Naive thymus-derived CD4-positive, alpha-beta T cell (primary cell): Measurements from ENCODE around the gene PRSS23. TPM values are rescaled to one million over a fixed set of nuclear protein-coding genes. Genes with fewer than 3 reads are reported as not detected.

ENCODE experiments used
- ATAC-seq: fragments of 150-1000 bp; cut with Tn5 transposase; 2 replicates; pipeline ENCODE4 v1.10.0; 2021; ENCODE audit warnings: mild to moderate bottlenecking, moderate library complexity
- CTCF ChIA-PET: fragments of 350-600 bp; sonication (Branson Sonifier 250); formaldehyde crosslinking; loops from one replicate; lab custom pipeline; 2021; ENCODE audit warnings: antibody characterized with exemption; lab: Charles Lee
- POLR2A ChIA-PET: fragments of 350-600 bp; sonication (Branson Sonifier 250); formaldehyde crosslinking; loops from one replicate; lab custom pipeline; 2021; ENCODE audit warnings: antibody characterized with exemption, inconsistent platforms; lab: Charles Lee
- DNase-seq, 9 donors: peaks; one replicate each; pipeline versions ENCODE4 v3.0.0 to v3.0.0-alpha.2; 2020 to 2022; ENCODE audit warnings: mixed read lengths in 1 of 9
- H3K27ac ChIP-seq: one replicate; pipeline ENCODE4 v1.7.0; 2013; ENCODE audit warnings: mild to moderate bottlenecking, low read depth, low read length, moderate library complexity
- H3K27me3 ChIP-seq, 2 donors: one replicate each; pipeline ENCODE4 v1.7.0; 2013; ENCODE audit warnings: low read length in 2 of 2, mild to moderate bottlenecking in 2 of 2, moderate library complexity in 2 of 2; ENCODE audit not compliant: control insufficient read depth in 2 of 2, insufficient read depth in 2 of 2
- H3K36me3 ChIP-seq, 3 experiments: 1 replicate in 2 of 3; 2 replicates in 1 of 3; pipeline ENCODE4 v1.7.0; 2013; ENCODE audit warnings: low read length in 3 of 3, mild to moderate bottlenecking in 3 of 3, moderate library complexity in 1 of 3; ENCODE audit not compliant: insufficient read depth in 3 of 3, control insufficient read depth in 2 of 3
- H3K4me1 ChIP-seq, 2 donors: one replicate each; pipeline ENCODE4 v1.7.0; 2013; ENCODE audit warnings: low read length in 2 of 2, mild to moderate bottlenecking in 2 of 2, moderate library complexity in 1 of 2; ENCODE audit not compliant: control insufficient read depth in 2 of 2, insufficient read depth in 2 of 2
- H3K4me3 ChIP-seq: 2 replicates; pipeline ENCODE4 v1.7.0; 2013; ENCODE audit warnings: mild to moderate bottlenecking, low read length
- H3K9me3 ChIP-seq, 3 experiments: 1 replicate in 2 of 3; 2 replicates in 1 of 3; pipeline ENCODE4 v1.7.0; 2013; ENCODE audit warnings: low read length in 3 of 3; ENCODE audit not compliant: control insufficient read depth in 2 of 3
- H3K27ac Mint-ChIP-seq, 9 donors: one replicate each; pipeline ENCODE4 v1.8.0; 2020 to 2022; ENCODE audit warnings: mixed read lengths in 9 of 9, mild to moderate bottlenecking in 8 of 9, moderate library complexity in 5 of 9, inconsistent platforms in 2 of 9
- H3K27me3 Mint-ChIP-seq, 5 donors: one replicate each; pipeline ENCODE4 v1.8.0; 2021 to 2022; ENCODE audit warnings: mixed read lengths in 5 of 5, mild to moderate bottlenecking in 1 of 5
- H3K36me3 Mint-ChIP-seq, 5 donors: one replicate each; pipeline ENCODE4 v1.8.0; 2020 to 2022; ENCODE audit warnings: mixed read lengths in 5 of 5, mild to moderate bottlenecking in 3 of 5, inconsistent platforms in 1 of 5
- H3K4me1 Mint-ChIP-seq, 7 donors: one replicate each; pipeline ENCODE4 v1.8.0; 2020 to 2022; ENCODE audit warnings: mixed read lengths in 7 of 7, mild to moderate bottlenecking in 3 of 7, inconsistent platforms in 1 of 7
- H3K4me3 Mint-ChIP-seq, 10 donors: one replicate each; pipeline ENCODE4 v1.8.0; 2020 to 2022; ENCODE audit warnings: mild to moderate bottlenecking in 10 of 10, mixed read lengths in 10 of 10, moderate library complexity in 6 of 10, inconsistent platforms in 2 of 10
- H3K9me3 Mint-ChIP-seq, 11 donors: one replicate each; pipeline ENCODE4 v1.8.0; 2020 to 2022; ENCODE audit warnings: mixed read lengths in 11 of 11, mild to moderate bottlenecking in 4 of 11, inconsistent platforms in 1 of 11, moderate library complexity in 1 of 11
- intact Hi-C, 2 donors: fragments of 100-400 bp; cut with micrococcal nuclease; formaldehyde crosslinking; loops; one replicate each; pipeline ENCODE4 v1.15.1; 2023
- polyA plus RNA-seq, 2 donors: library from polyadenylated mRNA; unstranded; fragments of 300-500 nt; fragmentation: Illumina TruSeq; gene quantifications; one replicate each; pipeline ENCODE4 v1.2.3, GENCODE V29; 2021
- total RNA-seq, 6 experiments: library from RNA in 5 of 6; stranded (reverse) in 5 of 6; gene quantifications; 1 replicate in 5 of 6; 2 replicates in 1 of 6; pipeline ENCODE4 v1.2.3 and lab custom pipeline; 2021 to 2026

PRSS23 gene
- total and polyA plus RNA-seq, 7 experiments from 2014 or later: 0.07 to 9.7 (median 0.54) TPM

DNA sequence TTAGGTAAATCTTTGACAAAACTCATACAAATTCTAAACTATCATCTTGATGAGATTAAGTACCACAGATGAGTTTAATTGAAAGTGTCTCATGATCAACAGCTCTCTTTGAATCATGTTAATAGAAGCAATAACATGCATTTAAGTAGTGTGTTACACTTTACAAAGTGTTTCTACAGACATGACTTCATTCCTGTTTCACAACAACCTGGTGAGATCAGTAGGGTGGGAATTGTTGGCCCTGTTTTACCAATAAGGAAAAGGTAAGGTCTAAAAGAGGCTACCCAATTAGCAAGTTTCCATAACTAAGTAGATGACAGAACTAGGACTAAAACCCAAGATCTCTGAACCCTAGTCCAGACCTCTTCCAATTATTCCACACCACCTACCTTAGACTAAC is 12.7 kb upstream of the PRSS23 start:
- POLR2A ChIA-PET: no interaction called here
- H3K27me3 ChIP-seq: no peaks in the 10 kb centered on the region
- intact Hi-C loops: no loop called here
- Mint-ChIP-seq H3K9me3 (no peaks in the 10 kb centered on the region), H3K4me1 (no peaks in the 10 kb centered on the region), H3K4me3 (no peak overlapping the region), H3K36me3 (no peaks in the 10 kb centered on the region), H3K27ac (no peak overlapping the region), H3K27me3 (peaks cover 0 to 37% (median 15%) of the 10 kb centered on the region in 5 donors)
- H3K27ac ChIP-seq: no peak overlapping the region
- H3K9me3 ChIP-seq: no peaks in the 10 kb centered on the region
- CTCF ChIA-PET: no interaction called here
- ATAC-seq (no peak), DNase-seq (no peak)
- no peaks in the 10 kb centered on the region for H3K4me1 ChIP-seq
- H3K36me3 ChIP-seq: no peaks in the 10 kb centered on the region
- no peak overlapping the region for H3K4me3 ChIP-seq

GRCh38 chr11:86790195-86790725 is 10.1 kb upstream of the PRSS23 start:
- CTCF ChIA-PET: no interaction called here
- DNase-seq: no peak
- Mint-ChIP-seq H3K27ac (no peak overlapping the region), H3K36me3 (no peaks in the 10 kb centered on the region), H3K9me3 (no peaks in the 10 kb centered on the region), H3K27me3 (peaks cover 0 to 40% (median 19%) of the 10 kb centered on the region in 5 donors), H3K4me1 (no peaks in the 10 kb centered on the region), H3K4me3 (no peak overlapping the region)
- POLR2A ChIA-PET: no interaction called here
- Histone ChIP-seq H3K4me3 (no peak overlapping the region), H3K9me3 (no peaks in the 10 kb centered on the region), H3K36me3 (no peaks in the 10 kb centered on the region), H3K4me1 (no peaks in the 10 kb centered on the region), H3K27me3 (no peaks in the 10 kb centered on the region), H3K27ac (no peak overlapping the region)
- ATAC-seq: no peak
- intact Hi-C loops: no loop called here

DNA sequence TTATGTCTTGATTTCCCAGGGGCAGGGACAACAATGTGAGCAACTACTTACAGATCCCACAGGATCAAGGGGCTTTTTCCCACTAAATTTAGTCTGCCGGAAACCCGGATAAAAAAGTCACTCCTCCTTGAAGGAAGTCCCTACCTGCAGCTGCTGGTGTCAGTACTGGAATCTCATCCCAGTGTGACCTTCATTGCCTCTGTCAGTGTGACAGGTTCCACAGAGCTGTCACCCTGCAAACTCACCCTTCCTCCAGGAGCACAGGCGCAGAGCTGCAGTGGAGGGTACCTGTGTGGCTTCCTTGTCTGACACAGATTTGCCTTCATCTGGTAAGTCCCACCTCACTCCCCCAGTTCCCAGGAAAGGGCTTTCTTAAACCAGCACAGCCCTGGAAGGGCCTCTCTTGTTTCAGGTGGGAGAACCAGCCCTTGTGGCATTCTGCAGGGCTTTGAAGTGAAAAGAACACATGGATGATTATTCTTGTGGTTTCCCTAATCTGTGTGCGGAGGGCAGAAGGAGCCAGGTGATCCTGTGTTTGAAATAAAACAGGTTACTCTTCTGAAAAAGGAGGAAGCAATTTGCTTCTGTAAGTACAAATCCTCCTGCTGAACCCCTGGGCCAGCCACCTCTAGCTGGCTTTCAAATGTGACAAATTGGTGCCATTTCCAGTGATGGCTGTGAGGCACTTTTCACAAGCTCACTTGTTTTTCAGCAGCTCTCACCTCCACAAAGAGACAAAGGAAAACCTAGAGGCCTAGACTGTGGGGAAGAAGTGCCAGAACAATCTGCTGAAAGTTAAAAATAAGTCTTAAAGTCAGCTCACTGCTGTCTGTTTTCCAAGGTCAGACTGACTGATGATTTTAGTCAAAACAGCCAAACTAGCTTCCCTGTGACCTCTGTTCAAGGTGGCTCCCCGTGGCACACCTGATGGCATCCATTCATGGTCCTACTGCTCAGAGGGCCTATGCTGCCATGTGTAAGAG is 9.2 kb upstream of the PRSS23 start:
- intact Hi-C loops: no loop called here
- Mint-ChIP-seq H3K27ac (no peak overlapping the region), H3K4me3 (no peak overlapping the region), H3K4me1 (no peaks in the 10 kb centered on the region), H3K27me3 (peaks cover 5 to 41% (median 19%) of the 10 kb centered on the region in 5 donors), H3K9me3 (no peaks in the 10 kb centered on the region), H3K36me3 (no peaks in the 10 kb centered on the region)
- no peak overlapping the region for H3K27ac ChIP-seq
- H3K36me3 ChIP-seq: no peaks in the 10 kb centered on the region
- H3K4me3 ChIP-seq: no peak overlapping the region
- CTCF ChIA-PET: no interaction called here
- no peaks in the 10 kb centered on the region for H3K27me3 ChIP-seq
- POLR2A ChIA-PET: no interaction called here
- H3K4me1 ChIP-seq: no peaks in the 10 kb centered on the region
- ATAC-seq: no peak
- DNase-seq: no peak
- H3K9me3 ChIP-seq: no peaks in the 10 kb centered on the region

DNA sequence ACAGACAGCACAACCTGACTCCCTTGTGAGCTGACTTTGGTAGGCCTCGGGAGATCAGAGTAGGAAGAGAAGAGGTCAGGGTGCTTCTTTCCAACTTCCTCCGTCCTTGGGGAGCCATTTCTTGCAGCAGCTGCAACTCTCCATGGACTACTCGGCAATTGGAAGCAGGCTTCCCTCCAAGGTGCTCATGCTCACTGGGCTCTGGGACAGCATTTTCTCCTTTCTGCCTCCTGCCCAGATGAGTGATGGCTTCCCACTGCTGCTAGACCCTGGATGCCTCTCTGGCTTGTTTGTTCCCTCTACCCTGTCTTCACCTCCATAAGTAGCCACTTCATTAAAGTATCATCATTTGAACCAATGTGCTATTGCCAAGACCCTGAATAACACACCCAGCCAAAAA is 8.2 kb upstream of the PRSS23 start:
- H3K4me3 Mint-ChIP-seq: no peak overlapping the region
- H3K36me3 Mint-ChIP-seq: no peaks in the 10 kb centered on the region
- H3K27me3 ChIP-seq: no peaks in the 10 kb centered on the region
- ChIA-PET CTCF (no interaction called here), POLR2A (no interaction called here)
- ATAC-seq (no peak), DNase-seq (no peak)
- H3K27me3 Mint-ChIP-seq: peaks cover 10 to 39% (median 13%) of the 10 kb centered on the region in 5 donors
- H3K9me3 Mint-ChIP-seq: no peaks in the 10 kb centered on the region
- no peaks in the 10 kb centered on the region for H3K36me3 ChIP-seq
- H3K9me3 ChIP-seq: no peaks in the 10 kb centered on the region
- no peaks in the 10 kb centered on the region for H3K4me1 ChIP-seq
- H3K4me1 Mint-ChIP-seq: no peaks in the 10 kb centered on the region
- H3K27ac ChIP-seq: no peak overlapping the region
- intact Hi-C loops: no loop called here
- H3K27ac Mint-ChIP-seq: no peak overlapping the region
- H3K4me3 ChIP-seq: no peak overlapping the region

- Histone ChIP-seq H3K36me3 (no peaks in the 10 kb centered on the region), H3K4me1 (no peaks in the 10 kb centered on the region), H3K27ac (no peak overlapping the region), H3K4me3 (no peak overlapping the region), H3K27me3 (no peaks in the 10 kb centered on the region), H3K9me3 (no peaks in the 10 kb centered on the region)
- ChIA-PET CTCF (no interaction called here), POLR2A (no interaction called here)
- DNase-seq: no peak
- ATAC-seq: no peak
- Mint-ChIP-seq H3K27ac (no peak overlapping the region), H3K4me1 (no peaks in the 10 kb centered on the region), H3K4me3 (no peak overlapping the region), H3K36me3 (peaks cover 0 to 2% (median 0%) of the 10 kb centered on the region in 5 donors), H3K9me3 (no peaks in the 10 kb centered on the region), H3K27me3 (peaks cover 16 to 36% (median 18%) of the 10 kb centered on the region in 5 donors)
- intact Hi-C loops: no loop called here
Observed at GRCh38 chr11:86793307-86793706, 7.0 kb upstream of the PRSS23 start.

GRCh38 chr11:86795511-86795910 is 4.8 kb upstream of the PRSS23 start:
- H3K27me3 Mint-ChIP-seq: peaks cover 15 to 43% (median 28%) of the 10 kb centered on the region in 5 donors
- ChIA-PET CTCF (no interaction called here), POLR2A (no interaction called here)
- H3K36me3 Mint-ChIP-seq: peaks cover 0 to 2% (median 0%) of the 10 kb centered on the region in 5 donors
- DNase-seq: no peak
- Histone ChIP-seq H3K4me3 (no peak overlapping the region), H3K27me3 (no peaks in the 10 kb centered on the region), H3K9me3 (no peaks in the 10 kb centered on the region), H3K36me3 (no peaks in the 10 kb centered on the region), H3K4me1 (no peaks in the 10 kb centered on the region), H3K27ac (no peak overlapping the region)
- no peak overlapping the region for H3K27ac Mint-ChIP-seq
- H3K4me3 Mint-ChIP-seq: no peak overlapping the region
- no peak for ATAC-seq
- no peaks in the 10 kb centered on the region for H3K9me3 Mint-ChIP-seq
- intact Hi-C loops: no loop called here
- H3K4me1 Mint-ChIP-seq: peaks cover 0 to 8% (median 0%) of the 10 kb centered on the region in 7 donors
